ENCODE results near the gene RILPL1. TPM values are rescaled to one million over a fixed set of nuclear protein-coding genes. Genes with fewer than 3 reads are reported as not detected.

The RILPL1 gene
- total RNA-seq, 1 donor from 2014 or later: 0.67 TPM

DNA sequence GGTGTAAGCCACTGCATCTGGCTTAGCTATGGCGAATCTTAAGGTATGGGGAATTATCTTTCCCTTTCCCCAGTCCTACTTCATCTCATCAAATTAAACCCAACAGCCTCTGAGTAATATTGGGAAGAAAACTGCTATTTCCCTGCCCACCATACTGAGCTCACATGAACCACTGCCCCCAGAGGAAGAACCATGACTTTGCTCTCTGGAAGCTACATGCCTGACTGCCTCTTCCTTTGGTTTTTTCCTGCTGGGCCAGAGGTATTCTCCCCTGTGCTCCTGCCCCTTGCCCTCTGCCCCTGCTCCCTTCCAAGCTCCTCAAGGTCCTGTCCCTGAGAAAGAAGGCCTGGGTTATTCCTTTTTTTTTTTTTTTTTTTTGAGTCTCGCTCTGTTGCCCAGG lies 112.2 kb downstream of the RILPL1 start:
- H3K27ac Mint-ChIP-seq: no peak overlapping the region
- no peak overlapping the region for H3K4me3 Mint-ChIP-seq
- CTCF ChIA-PET: no interaction called here
- POLR2A ChIA-PET: interaction anchor here (0.5 to 1.3 kb wide), 4 partner anchors 14 to 1562 kb away, joined by 3 to 6 read pairs (median 4); no protein-coding TSS in a partner anchor
- TF ChIP-seq, protein P1, sequence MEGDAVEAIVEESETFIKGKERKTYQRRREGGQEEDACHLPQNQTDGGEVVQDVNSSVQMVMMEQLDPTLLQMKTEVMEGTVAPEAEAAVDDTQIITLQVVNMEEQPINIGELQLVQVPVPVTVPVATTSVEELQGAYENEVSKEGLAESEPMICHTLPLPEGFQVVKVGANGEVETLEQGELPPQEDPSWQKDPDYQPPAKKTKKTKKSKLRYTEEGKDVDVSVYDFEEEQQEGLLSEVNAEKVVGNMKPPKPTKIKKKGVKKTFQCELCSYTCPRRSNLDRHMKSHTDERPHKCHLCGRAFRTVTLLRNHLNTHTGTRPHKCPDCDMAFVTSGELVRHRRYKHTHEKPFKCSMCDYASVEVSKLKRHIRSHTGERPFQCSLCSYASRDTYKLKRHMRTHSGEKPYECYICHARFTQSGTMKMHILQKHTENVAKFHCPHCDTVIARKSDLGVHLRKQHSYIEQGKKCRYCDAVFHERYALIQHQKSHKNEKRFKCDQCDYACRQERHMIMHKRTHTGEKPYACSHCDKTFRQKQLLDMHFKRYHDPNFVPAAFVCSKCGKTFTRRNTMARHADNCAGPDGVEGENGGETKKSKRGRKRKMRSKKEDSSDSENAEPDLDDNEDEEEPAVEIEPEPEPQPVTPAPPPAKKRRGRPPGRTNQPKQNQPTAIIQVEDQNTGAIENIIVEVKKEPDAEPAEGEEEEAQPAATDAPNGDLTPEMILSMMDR (IDR thresholded peaks at IDR 0.05): no peak
- H3K4me1 Mint-ChIP-seq: peaks cover 3% of the 10 kb centered on the region
- intact Hi-C loops (cut with micrococcal nuclease): no loop called here
- DNase-seq: no peak
- ATAC-seq (ENCODE audit: low read depth): no peak
- no peaks in the 10 kb centered on the region for H3K27me3 Mint-ChIP-seq
- peaks cover 60% of the 10 kb centered on the region for H3K36me3 Mint-ChIP-seq (ENCODE audit: low read depth)
- H3K9me3 Mint-ChIP-seq: no peaks in the 10 kb centered on the region

Other genes with a start within 250 kb of the RILPL1 start
- gene SBNO1, start 168.9 kb downstream of the RILPL1 start, total RNA-seq: 43.2 and 48.6 TPM in 2 replicates
- 29.4 and 36.0 TPM in 2 replicates for gene KMT5A, start 149.6 kb downstream of the RILPL1 start, total RNA-seq
- 11.2 and 12.2 TPM in 2 replicates for gene RILPL2, start 97.0 kb downstream of the RILPL1 start, total RNA-seq
- 39.5 and 51.5 TPM in 2 replicates for gene SNRNP35, start 75.6 kb downstream of the RILPL1 start, total RNA-seq
- 92.5 and 108 TPM in 2 replicates for gene TMED2, start 50.8 kb upstream of the RILPL1 start, total RNA-seq
- 28.8 and 35.0 TPM in 2 replicates for gene DDX55, start 68.4 kb upstream of the RILPL1 start, total RNA-seq
- gene EIF2B1, start 100.0 kb upstream of the RILPL1 start, total RNA-seq: 67.3 and 79.7 TPM in 2 replicates
- 33.8 and 36.2 TPM in 2 replicates for gene GTF2H3, start 100.1 kb upstream of the RILPL1 start, total RNA-seq
- gene TCTN2, start 137.4 kb upstream of the RILPL1 start, total RNA-seq: 10.3 and 11.9 TPM in 2 replicates
- 54.9 and 57.8 TPM in 2 replicates for gene ATP6V0A2, start 178.6 kb upstream of the RILPL1 start, total RNA-seq
- 0.32 and 0.51 TPM in 2 replicates for gene DNAH10, start 228.6 kb upstream of the RILPL1 start, total RNA-seq

All from activated B cell treated with CpG ODN at 0.5 μM for 24 hours (primary cell).